ENCODE measurements around the gene PIM1.

Gene PIM1

DNA sequence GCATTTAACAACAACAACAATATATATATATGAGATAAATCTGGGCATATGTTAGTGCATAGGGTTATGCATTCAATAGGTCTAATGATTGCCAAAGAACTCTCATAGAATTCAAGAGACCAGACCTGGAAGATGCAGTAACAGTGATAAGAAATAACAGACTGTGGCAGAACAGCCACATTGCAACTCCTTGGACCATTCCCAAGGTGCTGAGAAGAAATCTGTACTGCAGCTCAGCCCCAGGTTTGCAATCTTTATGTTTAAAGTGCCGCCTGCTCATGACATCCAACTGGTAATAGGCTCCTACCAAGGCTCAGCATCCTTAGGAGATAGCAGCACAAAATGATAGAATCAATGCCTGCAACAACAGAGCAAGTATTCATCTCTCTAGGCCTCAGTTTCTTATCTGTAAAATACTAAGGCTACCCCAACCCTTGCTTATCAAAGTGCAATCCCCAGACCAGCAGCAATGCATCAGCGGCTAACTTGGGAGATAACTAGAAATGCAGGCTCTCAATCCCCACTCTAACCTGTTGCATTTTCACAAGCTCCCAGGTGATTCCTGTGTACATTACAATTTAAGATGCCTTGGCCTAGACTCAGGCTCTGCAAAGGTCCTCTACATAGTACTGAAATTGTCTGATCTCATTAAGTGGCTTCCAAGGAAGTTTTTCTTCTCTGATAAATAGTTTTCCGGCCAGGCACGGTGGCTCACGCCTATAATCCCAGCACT lies 30.6 kb upstream of the PIM1 start:
- H3K27ac ChIP-seq (ENCODE audit: low read depth, low read length) = peak overlapping the region; percentile 99; the same call in 1 of the 2 replicates
- H3K9ac ChIP-seq (ENCODE audit: low read length) = peak overlapping the region; percentile 65

DNA sequence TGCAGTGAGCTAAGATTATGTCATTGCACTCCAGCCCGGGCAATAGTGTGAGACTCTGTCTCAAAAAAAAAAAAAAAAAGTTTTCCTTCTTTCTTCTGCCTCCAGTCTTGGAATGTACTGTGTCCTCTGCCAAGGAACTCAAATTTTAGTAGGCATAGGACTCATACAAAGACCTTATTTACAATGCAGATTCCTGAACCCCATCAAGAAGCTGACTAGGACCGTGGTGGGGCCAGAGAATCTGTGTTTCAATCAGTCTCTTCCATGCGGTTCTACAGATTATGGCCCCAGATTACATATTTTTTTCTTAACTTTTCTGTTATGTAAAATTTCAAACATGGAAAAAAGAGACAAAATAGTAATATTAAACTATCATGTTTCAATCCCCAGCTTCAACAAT lies 29.8 kb upstream of the PIM1 start:
- H3K4me3 ChIP-seq (ENCODE audit: low read depth, low read length) = peak overlapping the region; percentile 35; the same call in 1 of the 2 replicates
- H3K9ac ChIP-seq (ENCODE audit: low read length) = peak overlapping the region; percentile 89
- H3K27ac ChIP-seq (ENCODE audit: low read depth, low read length) = peak overlapping the region; percentile 98
- no peaks in the 10 kb centered on the region for H3K9me3 ChIP-seq (ENCODE audit: control insufficient read depth, insufficient read depth, low read depth, low read length)
- H3K36me3 ChIP-seq (ENCODE audit: control insufficient read depth, insufficient read depth, low read length) = no peaks in the 10 kb centered on the region
- H3K27me3 ChIP-seq (ENCODE audit: control insufficient read depth, insufficient read depth, low read length) = no peaks in the 10 kb centered on the region
- peaks cover 71% of the 10 kb centered on the region for H3K4me1 ChIP-seq (ENCODE audit: control insufficient read depth, insufficient read depth, low read length)

More for the DNA sequence above, 30.6 kb upstream of the PIM1 start:
- no peaks in the 10 kb centered on the region for H3K27me3 ChIP-seq (ENCODE audit: control insufficient read depth, insufficient read depth, low read length)
- peaks cover 74% of the 10 kb centered on the region for H3K4me1 ChIP-seq (ENCODE audit: control insufficient read depth, insufficient read depth, low read length)
- no peaks in the 10 kb centered on the region for H3K9me3 ChIP-seq (ENCODE audit: control insufficient read depth, insufficient read depth, low read depth, low read length)
- no peaks in the 10 kb centered on the region for H3K36me3 ChIP-seq (ENCODE audit: control insufficient read depth, insufficient read depth, low read length)
- H3K4me3 ChIP-seq (ENCODE audit: low read depth, low read length) = no peak overlapping the region

DNA sequence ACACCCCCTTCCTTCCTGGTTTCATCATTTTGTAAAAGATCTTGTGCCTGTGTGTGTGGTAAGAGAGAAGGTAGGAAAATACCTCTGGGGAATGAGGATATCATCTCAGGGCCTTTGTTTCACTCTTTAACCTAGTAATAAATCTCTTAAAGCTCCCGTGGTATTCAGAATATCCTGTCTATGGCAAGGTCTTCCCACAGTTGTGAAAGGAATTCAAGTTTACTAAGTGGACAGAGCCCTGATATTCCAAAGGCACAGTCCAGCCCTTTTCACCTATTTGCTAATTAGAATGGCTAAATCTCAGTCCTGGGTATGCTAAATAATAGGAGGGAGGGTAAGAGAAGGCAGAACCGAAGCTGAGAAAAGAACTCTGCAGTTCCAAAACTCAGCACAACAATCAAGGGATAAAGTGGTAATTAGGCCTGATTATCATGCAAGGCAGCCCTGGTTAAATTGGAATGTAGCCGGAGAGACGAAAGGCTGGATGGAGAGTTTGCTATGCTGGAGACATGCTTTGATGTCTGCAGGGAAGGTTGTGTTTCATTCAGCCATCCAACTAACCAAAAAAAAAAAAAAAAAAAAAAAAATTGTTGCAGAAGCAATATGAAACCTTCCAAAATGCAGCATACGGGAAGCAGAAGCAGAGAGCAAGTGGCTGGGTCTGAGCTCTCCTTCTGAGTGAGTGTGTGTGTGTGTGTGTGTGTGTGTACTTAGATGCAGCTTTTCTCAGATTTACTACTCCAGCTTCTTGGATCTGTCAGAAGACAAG lies 28.5 kb upstream of the PIM1 start:
- no peaks in the 10 kb centered on the region for H3K9me3 ChIP-seq (ENCODE audit: control insufficient read depth, insufficient read depth, low read depth, low read length)
- peak overlapping the region; percentile 36 for H3K4me3 ChIP-seq (ENCODE audit: low read depth, low read length)
- peak overlapping the region; percentile 89 for H3K9ac ChIP-seq (ENCODE audit: low read length)
- H3K27ac ChIP-seq (ENCODE audit: low read depth, low read length) = peak overlapping the region; percentile 98
- no peaks in the 10 kb centered on the region for H3K27me3 ChIP-seq (ENCODE audit: control insufficient read depth, insufficient read depth, low read length)
- H3K4me1 ChIP-seq (ENCODE audit: control insufficient read depth, insufficient read depth, low read length) = peaks cover 59% of the 10 kb centered on the region
- H3K36me3 ChIP-seq (ENCODE audit: control insufficient read depth, insufficient read depth, low read length) = no peaks in the 10 kb centered on the region

DNA sequence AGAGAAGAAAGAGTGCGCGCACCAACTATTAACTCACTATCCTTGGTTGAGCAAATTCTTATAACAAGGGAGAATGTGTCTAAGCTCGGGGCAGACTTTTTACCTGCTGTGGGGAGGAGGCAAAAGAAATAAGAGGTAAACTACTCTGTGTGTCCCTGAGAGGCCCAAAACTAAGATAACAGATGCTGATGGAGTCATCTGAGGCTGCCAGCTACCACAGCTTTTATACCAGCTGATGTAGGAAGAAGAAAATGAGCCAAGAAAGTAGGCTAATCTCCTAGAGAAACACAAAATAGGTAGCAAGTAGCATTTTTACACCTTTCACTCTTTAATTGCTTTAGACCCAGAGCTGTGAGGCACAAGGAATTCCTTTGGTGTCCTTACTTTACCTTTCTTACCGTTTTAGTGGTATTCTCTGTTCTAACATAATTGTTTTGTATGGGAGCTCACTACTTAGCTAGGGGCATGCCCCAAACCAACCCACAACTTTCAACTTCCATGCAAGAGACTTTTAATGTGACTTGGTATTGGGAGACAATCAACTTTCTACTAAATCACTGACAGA lies 27.8 kb upstream of the PIM1 start:
- Histone ChIP-seq H3K4me1 (ENCODE audit: control insufficient read depth, insufficient read depth, low read length) (peaks cover 57% of the 10 kb centered on the region), H3K9ac (ENCODE audit: low read length) (peak overlapping the region; percentile 80), H3K4me3 (ENCODE audit: low read depth, low read length) (peak overlapping the region; percentile 19), H3K27me3 (ENCODE audit: control insufficient read depth, insufficient read depth, low read length) (no peaks in the 10 kb centered on the region), H3K36me3 (ENCODE audit: control insufficient read depth, insufficient read depth, low read length) (no peaks in the 10 kb centered on the region), H3K27ac (ENCODE audit: low read depth, low read length) (peak overlapping the region; percentile 98), H3K9me3 (ENCODE audit: control insufficient read depth, insufficient read depth, low read depth, low read length) (no peaks in the 10 kb centered on the region)

DNA sequence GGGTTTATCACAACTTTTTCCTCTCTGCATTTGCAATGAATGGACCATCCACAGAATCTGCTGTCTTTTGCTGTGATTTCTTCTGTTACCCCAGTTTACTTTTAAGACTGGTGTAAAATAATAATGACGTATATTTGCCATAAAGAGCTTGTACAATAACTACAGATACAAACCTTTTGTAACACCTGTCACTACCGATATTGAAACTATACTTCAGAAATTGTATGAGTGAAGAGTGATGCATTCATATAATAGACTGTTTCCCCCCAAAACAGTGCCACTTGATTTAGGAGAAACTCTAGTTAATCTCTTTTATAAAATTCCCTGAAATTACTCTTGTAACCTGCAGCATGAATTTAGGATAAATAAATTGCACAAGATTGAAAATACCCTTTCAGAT lies 26.4 kb upstream of the PIM1 start:
- H3K36me3 ChIP-seq (ENCODE audit: control insufficient read depth, insufficient read depth, low read length) = no peaks in the 10 kb centered on the region
- H3K27me3 ChIP-seq (ENCODE audit: control insufficient read depth, insufficient read depth, low read length) = no peaks in the 10 kb centered on the region
- peak overlapping the region; percentile 7; the same call in 1 of the 2 replicates for H3K27ac ChIP-seq (ENCODE audit: low read depth, low read length)
- peaks cover 55% of the 10 kb centered on the region for H3K4me1 ChIP-seq (ENCODE audit: control insufficient read depth, insufficient read depth, low read length)
- no peak overlapping the region for H3K4me3 ChIP-seq (ENCODE audit: low read depth, low read length)
- H3K9ac ChIP-seq (ENCODE audit: low read length) = no peak overlapping the region
- no peaks in the 10 kb centered on the region for H3K9me3 ChIP-seq (ENCODE audit: control insufficient read depth, insufficient read depth, low read depth, low read length)

DNA sequence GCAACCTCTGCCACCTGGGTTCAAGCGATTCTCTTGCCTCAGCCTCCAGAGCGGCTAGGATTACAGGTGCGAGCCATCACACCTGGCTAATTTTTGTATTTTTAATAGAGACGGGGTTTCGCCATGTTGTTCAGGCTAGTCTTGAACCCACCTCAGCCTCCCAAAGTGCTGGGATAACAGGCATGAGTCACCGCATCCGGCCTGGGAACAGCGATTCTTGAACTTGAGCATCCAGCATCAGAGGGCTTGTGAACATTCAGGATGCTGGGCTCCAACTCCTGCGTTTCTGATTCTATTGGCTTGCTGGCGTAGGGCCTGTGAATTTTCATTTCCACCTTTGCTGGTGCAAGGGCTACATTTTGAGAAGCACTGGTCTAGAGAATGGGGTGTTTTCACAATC lies 24.5 kb upstream of the PIM1 start:
- Histone ChIP-seq H3K36me3 (ENCODE audit: control insufficient read depth, insufficient read depth, low read length) (no peaks in the 10 kb centered on the region), H3K4me3 (ENCODE audit: low read depth, low read length) (no peak overlapping the region), H3K27me3 (ENCODE audit: control insufficient read depth, insufficient read depth, low read length) (no peaks in the 10 kb centered on the region), H3K9me3 (ENCODE audit: control insufficient read depth, insufficient read depth, low read depth, low read length) (no peaks in the 10 kb centered on the region), H3K4me1 (ENCODE audit: control insufficient read depth, insufficient read depth, low read length) (peaks cover 42% of the 10 kb centered on the region), H3K9ac (ENCODE audit: low read length) (no peak overlapping the region), H3K27ac (ENCODE audit: low read depth, low read length) (no peak overlapping the region)

DNA sequence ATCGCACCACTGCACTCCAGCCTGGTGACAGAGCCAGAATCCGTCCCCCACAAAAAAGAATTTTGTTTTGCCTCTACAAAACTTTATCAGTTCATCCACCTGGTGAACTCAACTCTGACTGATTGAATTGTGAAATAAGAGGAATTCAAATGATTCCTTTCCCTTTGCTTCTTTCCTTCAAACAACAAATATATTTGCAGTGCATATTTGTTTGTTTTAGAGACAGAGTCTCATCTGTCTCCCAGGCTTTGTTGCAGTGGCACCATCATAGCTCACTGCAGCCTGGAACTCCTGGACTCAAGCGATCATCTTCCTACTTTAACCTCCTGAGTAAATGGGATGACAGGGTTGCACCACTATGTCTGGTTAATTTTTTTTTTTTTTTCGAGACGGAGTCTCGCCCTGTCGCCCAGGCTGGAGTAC lies 23.2 kb upstream of the PIM1 start:
- no peaks in the 10 kb centered on the region for H3K9me3 ChIP-seq (ENCODE audit: control insufficient read depth, insufficient read depth, low read depth, low read length)
- no peak overlapping the region for H3K27ac ChIP-seq (ENCODE audit: low read depth, low read length)
- no peaks in the 10 kb centered on the region for H3K27me3 ChIP-seq (ENCODE audit: control insufficient read depth, insufficient read depth, low read length)
- peaks cover 31% of the 10 kb centered on the region for H3K4me1 ChIP-seq (ENCODE audit: control insufficient read depth, insufficient read depth, low read length)
- H3K4me3 ChIP-seq (ENCODE audit: low read depth, low read length) = no peak overlapping the region
- no peak overlapping the region for H3K9ac ChIP-seq (ENCODE audit: low read length)
- no peaks in the 10 kb centered on the region for H3K36me3 ChIP-seq (ENCODE audit: control insufficient read depth, insufficient read depth, low read length)

DNA sequence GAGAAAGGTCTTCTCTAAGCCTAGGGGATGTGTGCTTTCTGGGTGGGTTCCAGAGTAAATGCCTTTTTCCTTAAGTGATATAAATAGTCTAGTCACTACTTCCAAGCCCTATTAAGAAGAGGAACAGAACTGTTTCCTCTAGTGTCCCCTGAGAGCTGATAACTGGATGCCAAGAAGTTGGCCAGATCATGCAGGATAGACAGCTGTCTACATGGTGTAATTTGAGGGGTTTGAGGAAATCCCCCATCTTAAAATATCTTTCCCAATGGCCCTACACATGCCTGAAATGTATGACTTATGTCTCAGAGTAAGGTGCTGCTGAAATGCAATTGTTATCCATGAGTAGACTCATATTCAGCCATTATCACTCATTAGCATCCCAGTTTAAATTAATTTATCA lies 20.2 kb upstream of the PIM1 start:
- Histone ChIP-seq H3K27ac (ENCODE audit: low read depth, low read length) (no peak overlapping the region), H3K9ac (ENCODE audit: low read length) (no peak overlapping the region), H3K4me3 (ENCODE audit: low read depth, low read length) (no peak overlapping the region), H3K9me3 (ENCODE audit: control insufficient read depth, insufficient read depth, low read depth, low read length) (no peaks in the 10 kb centered on the region), H3K4me1 (ENCODE audit: control insufficient read depth, insufficient read depth, low read length) (peaks cover 7% of the 10 kb centered on the region), H3K27me3 (ENCODE audit: control insufficient read depth, insufficient read depth, low read length) (no peaks in the 10 kb centered on the region), H3K36me3 (ENCODE audit: control insufficient read depth, insufficient read depth, low read length) (no peaks in the 10 kb centered on the region)

DNA sequence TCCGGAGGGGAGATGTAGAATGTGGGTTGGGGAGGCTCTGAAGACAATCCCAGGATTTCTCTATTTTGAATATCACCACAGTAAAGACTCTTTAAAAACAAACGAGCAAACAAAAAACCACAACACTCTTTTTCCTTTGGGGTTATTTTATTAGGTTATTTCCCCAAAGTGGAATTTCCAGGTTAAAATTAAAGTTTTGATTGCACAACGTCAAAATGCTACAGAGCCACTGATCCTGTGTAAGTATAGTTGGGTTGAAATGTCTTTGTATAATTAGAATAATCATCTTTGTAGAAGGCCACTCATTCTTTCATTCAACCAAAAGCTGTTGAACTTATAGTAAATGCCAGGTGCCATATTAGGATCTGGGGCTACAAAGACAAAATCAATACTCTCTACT lies 19.6 kb upstream of the PIM1 start:
- Histone ChIP-seq H3K4me3 (ENCODE audit: low read depth, low read length) (no peak overlapping the region), H3K27ac (ENCODE audit: low read depth, low read length) (no peak overlapping the region), H3K27me3 (ENCODE audit: control insufficient read depth, insufficient read depth, low read length) (no peaks in the 10 kb centered on the region), H3K4me1 (ENCODE audit: control insufficient read depth, insufficient read depth, low read length) (peaks cover 6% of the 10 kb centered on the region; the same call in 1 of the 2 replicates), H3K36me3 (ENCODE audit: control insufficient read depth, insufficient read depth, low read length) (no peaks in the 10 kb centered on the region), H3K9me3 (ENCODE audit: control insufficient read depth, insufficient read depth, low read depth, low read length) (no peaks in the 10 kb centered on the region), H3K9ac (ENCODE audit: low read length) (no peak overlapping the region)

DNA sequence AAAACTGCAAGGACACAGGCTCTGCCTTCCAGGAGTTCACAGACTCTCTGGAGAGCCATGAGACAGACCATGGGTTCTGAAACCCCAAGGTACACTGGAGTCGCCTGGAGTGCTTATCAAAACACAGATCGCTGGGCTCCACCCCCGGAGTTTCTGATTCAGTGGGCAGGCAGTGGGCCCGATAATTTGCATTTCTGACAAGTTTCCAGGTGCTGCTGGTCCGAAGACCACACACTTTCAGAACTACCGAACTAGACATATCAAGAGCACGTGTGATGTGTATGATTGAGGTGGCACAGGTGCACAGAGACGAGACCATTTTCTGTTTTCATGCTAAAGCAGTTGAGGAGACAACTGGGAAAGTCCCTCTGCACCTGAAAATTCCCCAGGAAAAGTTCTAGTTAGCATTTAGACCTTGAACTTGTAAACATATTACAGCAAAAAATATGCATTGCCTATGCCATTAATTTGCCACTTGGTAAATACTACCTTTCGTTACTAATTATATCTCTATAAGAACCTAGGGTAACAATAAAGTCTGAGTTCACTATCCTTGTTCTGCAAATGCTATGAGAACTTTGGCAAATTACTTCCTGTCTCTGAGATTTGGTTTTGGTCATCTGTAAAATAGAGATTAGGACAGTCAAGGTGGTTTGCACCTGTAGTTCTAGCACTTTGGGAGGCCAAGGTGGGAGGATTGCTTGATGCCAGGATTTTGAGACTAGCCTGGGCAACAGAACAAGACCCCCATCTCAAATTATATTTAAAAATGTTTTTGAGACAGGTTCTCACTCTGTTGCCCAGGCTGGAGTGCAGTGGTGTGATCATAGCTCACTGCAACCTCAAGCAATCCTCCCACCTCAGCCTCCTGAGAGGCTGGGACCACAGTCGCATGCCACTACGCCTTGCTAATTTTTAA lies 14.3 kb upstream of the PIM1 start:
- Histone ChIP-seq H3K9me3 (ENCODE audit: control insufficient read depth, insufficient read depth, low read depth, low read length) (no peaks in the 10 kb centered on the region), H3K27ac (ENCODE audit: low read depth, low read length) (no peak overlapping the region), H3K4me1 (ENCODE audit: control insufficient read depth, insufficient read depth, low read length) (no peaks in the 10 kb centered on the region; the same call in 1 of the 2 replicates), H3K4me3 (ENCODE audit: low read depth, low read length) (no peak overlapping the region), H3K36me3 (ENCODE audit: control insufficient read depth, insufficient read depth, low read length) (no peaks in the 10 kb centered on the region), H3K9ac (ENCODE audit: low read length) (no peak overlapping the region), H3K27me3 (ENCODE audit: control insufficient read depth, insufficient read depth, low read length) (no peaks in the 10 kb centered on the region)
